SIG-M5 treated with dmso at 0.1 percent for 504 hours (cell line): ENCODE data around the gene CRISPLD2.
"Not testable (repeated sequence)": the region's sequence is repeated elsewhere in the genome, so short reads cannot be mapped to it uniquely, and the experiment has no call there.

Experiments used
- DNase-seq: peaks from one replicate; lab custom pipeline; 2025; ENCODE audit not compliant: unreplicated experiment; lab: John Stamatoyannopoulos, UW

Gene CRISPLD2

DNA sequence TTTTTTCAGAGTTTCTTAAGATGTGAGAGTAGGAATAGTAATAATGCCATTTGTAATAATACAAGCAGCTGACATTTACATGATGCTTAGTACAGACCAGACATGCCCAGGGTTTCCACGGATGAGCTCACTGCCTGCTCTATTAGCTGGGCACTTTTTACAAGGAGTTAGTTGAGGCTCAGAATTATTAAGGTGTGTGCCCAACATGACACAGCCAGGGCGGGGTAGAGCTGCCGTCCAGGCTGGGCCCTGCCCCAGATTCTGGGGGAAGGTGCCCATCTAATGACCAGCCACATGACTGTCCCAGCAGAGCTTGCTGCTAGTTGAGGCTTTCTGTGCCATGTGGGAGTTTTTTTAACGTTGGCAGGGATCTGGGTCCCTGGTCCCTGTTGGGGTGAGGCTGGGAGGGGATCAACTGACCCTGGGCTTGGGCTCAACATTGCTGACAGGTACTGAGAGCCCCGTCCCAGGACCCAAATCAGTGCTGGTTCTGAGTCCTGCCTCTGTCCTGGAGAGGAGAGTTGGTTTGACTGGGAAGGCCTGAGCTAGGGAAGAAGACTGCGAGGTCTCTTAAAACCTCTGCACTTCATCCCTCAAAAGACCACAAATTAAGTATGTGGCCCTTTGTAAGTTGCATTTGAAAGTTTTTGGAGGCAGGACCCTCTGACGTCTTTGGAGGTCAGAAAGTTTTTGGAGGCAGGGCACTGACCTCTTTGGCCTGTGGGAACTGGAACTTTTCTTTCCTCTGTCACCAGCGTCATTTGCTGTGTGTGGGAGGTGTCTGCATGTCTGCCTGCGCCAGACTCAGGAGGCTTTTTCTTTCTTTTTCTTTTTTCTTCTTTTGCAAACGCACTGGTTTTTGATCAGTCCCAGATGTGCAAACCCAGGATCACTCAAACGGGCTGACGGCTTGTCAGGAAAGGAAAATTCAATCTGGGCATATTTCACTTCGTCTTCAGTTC lies 2.2 kb downstream of the CRISPLD2 start:
- DNase-seq, result no peak

DNA sequence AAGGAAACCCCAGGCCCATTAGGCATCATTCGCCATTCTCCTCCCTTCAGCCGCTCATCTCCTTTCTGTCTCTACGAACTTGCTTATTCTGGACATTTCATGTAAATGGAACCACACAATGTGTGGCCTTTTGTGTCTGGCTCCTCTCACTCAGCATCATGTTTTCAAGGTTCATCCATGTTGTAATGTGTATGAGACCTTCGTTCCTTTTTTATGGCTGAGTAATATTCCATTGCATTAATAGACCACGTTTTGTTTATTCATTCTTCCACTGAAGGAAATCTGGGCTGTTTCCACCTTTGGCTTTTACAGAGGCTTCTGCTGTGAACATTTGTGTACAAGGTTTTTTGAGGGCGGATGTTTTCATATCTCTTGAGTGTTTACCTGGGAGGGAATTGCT lies 3.2 kb downstream of the CRISPLD2 start:
- no peak for DNase-seq

DNA sequence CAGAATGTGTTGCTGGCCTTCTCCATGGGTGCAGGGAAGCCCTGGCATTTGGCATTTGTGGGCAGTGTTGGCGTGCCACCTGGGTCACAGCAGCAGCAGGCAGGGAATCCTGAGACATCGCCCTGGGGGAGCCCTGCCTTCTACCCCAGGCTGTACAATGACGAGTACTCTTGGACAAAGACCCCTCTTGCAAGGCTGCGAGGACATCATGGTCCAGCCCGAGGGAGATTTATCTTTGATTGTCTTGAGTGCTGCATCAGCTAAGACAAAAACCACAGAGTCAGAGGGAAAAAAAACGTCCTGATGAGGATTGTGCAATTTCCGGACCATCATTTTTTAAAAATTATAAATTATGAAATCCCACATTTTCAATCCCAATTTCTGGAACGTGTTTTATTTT lies 3.7 kb downstream of the CRISPLD2 start:
- no peak for DNase-seq

DNA sequence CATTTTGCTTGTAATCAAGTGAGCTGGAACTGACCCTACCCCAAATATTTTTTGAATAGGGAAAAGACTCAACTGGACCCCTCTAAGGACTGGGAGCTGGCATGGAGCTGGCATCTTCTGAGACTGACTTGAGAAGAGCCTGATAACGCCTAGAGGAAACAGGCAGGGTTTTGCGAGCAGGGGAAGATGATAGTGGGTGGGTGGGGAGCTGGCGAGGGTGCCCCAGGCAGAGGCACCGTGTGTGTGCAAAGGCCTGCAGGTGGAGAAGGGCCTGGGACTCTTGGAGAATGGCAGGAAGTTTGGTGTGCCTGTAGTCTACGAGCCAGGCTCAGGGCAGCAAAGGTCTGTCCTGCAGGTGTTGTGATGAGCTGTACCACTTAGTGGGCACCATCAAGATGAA lies 4.1 kb downstream of the CRISPLD2 start:
- DNase-seq, result no peak

DNA sequence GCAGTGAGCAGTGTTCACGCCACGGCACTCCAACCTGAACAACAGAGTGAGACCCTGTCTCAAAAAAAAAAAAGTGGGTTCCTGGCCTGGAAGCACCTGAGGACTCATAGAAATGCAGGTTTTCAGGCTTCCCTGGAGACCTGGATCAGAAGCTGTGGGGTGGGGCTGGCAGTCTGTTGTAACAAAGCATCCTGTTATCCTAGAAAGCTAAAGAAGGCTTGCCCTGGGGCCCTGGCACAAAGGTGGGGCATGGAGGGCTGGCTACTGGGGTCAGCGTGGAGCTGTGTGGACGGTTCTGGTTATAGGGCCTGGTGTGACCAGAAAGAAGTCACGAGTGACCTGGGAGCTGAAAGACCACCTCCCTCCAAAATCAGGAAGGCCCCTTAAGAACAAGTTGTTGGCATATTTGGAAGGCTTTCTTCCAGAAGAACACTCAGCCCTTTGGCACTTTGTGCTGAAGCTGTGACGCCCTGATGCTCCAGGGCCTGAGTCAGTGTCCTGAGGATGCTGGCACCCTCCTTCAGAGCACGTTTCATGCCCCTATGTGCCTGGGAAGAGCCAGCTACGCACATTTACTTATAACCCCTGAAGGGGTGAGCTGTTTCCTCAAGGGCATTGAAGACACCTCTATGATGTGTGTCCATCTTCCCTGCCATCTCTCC lies 6.2 kb downstream of the CRISPLD2 start:
- DNase-seq, result no peak

DNA sequence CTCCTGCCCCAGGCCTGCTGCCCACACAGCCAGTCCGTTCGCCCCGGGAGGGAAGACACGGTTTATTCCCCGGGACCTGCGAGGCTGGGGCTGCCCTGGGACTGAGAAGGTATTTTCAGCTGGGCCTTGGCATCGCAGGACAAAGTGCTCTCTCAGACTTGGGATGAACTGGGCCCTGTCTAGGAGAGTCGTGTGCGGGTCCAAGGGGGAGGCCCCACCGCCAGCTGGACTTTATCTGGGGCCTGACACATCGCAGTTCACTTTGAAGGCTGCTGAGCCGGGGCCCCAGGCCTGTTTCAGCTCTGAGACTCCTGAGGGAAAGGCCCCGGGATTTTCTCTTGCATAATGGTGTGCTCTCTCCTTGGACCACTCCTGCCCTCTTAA lies 6.8 kb downstream of the CRISPLD2 start:
- no peak for DNase-seq

DNA sequence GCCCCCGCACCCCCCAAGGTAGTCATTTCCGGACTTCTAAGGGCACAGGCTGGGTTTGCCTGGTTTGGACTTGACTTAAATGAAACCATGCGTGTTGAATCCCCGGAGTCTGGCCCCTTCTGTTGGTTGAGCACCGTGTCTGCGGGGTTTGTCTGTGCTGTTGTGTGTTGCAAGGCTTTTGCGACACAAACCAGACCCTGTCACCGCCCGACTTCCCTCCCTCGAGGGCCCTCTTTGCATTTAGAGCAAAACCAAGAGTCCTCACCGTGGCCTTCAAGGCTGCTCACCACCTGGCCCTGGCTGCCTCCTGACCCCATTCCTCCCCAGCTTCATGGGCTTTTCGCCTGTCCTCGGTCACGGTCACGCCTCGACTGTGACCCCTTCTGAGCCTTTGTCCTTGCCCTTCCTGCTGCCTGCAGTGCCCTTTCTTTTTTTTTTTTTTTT lies 7.4 kb downstream of the CRISPLD2 start:
- peak; percentile 83 for DNase-seq

DNA sequence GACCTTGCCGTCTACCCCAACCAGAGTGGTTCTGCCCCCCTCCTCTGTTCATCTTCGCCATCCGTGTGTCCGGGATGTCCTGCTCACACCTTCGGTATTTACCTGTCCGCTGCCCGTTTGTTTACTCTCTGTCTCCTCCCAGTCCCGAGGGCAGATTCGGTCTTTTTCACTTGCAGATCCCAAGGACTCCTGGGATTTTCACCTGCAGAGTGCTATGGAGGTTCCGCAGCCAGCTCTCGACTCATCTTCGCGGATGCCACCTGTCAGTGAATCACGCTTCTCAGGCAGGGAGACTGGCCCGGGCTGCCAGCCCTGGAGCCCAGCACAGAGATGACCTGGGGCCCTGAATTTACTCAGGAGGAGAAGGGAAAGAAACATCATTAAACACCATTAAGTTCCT lies 8.1 kb downstream of the CRISPLD2 start:
- DNase-seq, result no peak

DNA sequence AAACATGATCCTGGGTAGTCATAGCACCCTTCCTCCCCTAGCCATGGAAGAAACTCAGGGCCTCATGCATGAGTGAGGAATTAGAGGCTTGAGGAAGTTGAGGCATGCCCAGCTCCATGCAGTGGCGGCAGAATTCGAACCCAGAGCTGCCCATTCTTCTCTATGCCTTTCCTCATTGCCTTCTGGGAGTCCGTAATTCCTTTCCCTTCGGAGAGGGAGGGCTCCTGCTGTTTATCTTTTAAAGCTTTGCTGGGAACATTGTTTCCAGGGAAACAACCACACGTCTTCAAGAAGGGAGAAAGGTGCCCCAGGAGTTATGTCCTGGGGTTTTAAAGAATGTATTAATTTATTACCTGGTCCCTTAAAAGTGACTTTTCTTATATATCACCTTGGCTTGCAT lies 8.5 kb downstream of the CRISPLD2 start:
- no peak for DNase-seq

DNA sequence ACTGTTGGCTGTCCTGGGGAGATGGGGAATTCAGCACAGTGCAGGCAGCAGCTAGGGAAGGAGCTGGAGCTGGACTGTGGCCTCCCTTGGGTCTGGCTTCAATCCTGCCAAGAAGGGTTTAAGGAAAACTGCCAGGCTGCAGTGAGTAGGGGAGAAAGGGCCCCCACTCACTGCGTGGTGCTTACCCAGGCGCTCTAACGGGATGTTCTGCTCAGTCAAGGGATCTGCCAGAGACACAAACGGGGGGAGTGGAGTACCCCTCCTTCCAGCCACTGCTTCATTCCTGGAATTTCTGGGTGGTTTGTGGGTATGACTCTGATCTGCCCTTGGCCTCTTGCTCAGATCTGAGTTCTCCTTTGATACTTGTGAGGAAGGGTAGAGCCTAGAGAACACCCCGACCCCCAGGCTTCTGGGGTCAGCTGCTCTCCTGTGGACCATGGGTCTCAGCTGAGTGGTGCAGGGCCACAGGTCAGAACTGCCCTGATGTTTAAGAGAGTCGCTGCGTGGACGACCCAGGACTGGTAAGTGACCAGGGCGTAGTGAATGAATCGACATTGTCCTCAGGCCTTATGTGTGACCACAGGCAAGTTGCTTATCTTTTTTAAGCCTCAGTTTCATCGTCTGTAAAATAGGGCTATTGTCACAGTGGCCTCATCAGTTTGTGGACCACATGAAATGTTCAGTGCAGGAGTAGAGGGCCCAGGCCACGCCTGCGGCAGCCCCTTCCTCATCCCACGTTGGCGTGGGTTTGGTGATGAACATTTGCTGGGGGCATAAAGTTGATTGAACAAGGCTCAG lies 9.6 kb downstream of the CRISPLD2 start:
- no peak for DNase-seq

DNA sequence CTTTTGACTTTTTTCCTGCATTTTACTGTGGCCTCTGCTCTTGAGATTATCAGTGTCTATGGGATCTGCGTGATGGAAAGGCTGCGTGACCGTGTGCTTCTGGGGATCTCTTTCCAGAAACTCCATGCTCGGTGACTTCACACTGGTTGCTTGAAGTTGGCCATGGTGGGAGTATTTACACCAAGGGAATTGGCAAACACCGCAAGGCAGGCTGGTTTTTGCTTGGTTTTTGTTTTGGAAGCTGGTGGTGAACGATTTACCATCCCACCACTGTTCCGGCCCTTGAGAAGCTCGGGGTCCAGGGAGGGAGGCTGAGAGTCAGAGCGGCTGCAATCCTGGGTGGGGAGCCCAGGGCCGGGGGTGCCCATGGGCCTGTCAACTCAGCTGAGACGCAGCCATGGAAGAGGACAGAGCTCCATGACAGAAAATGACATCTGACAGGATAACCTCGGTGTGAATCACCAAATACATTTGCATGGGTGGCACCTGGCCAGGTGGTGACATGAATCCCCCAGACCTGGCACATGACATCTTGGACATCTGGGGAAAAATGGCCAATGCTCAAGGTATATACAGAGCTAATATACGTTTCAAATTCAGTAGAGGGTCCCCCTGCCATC lies 11.1 kb downstream of the CRISPLD2 start:
- DNase-seq, result no peak

DNA sequence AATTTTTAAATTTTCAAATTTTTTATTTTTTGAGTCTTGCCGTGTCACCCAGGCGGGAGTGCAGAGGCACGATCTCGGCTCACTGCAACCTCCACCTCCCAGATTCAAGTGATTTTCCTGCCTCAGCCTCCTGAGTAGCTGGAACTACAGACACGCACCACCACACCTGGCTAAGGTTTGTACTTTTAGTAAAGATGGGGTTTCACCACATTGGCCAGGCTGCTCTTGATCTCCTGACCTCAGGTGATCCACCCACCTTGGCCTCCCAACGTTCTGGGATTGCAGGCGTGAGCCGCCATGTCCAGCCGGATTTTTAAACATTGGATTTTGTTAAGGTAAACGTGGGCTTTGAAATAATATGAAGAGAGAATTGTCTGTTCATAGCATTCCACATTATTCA lies 11.9 kb downstream of the CRISPLD2 start:
- DNase-seq, result not testable (repeated sequence)

DNA sequence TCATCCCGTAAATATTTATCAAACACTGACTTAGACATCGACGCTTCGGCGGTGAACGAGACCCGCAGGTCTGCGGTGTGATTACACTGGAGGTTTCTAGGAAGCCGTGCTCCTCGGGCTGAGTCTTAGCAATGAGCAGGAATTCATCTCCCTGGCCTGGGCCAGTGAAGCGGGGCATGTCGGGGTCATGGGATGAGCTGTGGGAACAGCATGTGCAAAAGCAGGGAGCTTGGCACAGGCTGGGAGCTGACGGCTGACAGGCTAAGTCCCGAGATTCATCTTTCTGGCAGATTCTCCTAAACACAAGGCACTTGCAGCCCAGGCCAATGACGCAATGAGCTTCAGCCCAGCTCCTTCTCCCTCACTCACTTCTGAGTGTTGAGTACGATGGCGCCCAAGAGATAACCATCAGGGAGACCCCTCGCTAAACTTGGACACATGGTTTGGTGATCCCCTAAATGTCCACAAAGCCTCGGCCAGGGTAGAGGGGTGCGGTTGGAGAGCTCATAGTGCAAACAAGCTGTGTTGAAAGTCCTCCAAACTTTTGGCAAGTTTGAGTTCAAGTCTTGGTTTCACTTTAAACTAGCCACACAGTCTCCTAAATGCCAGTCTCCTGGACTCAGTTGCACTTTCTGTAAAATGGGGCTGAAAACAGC lies 12.8 kb downstream of the CRISPLD2 start:
- peak; percentile 18 for DNase-seq

DNA sequence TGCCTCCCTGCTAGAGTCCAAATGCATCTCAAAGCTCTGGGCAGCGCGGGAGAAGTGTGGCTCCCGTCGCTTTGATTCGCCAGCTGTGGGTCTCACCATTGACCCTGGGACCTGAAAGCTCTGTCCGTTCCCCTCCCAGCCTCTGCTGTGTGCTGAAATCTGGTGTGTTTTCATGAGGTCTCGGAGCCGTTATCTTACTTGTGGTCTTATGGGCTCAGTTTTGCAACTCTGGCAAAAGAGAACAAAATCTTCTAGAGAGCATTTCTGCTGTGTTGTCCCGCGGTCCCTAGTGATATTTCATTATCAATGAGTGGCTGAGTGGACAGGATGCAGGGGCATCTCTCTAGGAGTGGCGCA lies 13.3 kb downstream of the CRISPLD2 start:
- DNase-seq, result no peak

DNA sequence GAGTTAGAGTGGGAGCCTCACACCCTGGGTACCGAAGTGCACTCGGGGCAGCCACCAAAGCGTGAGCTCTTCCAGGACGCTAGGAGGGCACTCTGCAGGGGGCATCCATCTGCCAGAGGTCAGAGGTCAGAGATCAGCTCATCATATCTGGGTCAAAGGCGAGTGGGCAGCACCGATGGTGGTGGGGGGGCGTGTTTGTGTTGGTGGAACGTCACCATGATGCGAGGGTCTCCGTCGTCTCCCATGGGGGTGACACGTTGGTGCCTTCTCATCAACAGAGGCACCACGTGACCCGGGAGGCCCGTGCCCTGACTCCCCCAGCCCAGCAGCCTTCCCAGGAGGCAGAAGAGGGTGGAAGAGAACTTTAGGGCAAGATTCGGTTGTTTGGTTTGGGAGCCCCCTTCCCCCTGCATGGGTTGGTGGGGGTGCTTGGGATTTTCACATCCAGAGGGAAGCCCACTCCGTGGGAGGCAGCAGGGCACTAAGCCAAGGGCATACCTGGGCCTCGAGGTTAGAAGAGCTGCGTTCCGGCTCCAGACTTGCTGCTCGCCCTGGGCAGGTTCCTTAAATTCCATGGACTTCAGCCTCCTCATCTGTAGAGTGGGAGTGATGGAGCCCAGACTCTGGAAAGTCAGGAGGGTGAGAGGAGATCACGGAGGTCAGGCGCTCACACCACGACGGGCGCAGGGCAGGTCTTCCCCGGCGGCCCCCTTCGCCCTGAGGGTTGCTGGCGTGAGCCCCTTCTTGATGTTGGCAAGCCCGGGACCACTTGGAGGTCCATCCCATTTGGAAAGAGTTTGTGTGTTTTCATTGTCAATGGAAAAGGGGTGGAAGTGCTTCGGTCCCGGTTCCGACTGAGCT lies 14.0 kb downstream of the CRISPLD2 start:
- no peak for DNase-seq

DNA sequence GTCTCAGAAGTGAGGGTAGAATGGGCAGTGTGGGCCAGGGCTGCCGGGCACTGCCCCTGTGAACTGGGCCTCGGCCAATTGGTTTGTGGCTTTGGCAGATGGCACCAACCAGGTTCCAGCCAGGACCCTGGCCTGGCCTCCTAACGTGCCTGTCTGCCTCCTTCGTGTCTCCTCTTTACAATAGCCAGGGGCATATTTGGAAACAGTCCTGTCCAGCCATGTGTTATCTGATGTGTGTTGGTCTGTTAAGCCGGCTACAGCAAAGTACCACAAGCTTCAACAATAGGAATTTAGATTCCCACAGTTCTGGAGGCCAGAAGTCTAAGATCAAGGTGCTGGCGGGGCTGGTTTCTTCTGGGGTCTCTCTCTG lies 14.6 kb downstream of the CRISPLD2 start:
- DNase-seq, result no peak

DNA sequence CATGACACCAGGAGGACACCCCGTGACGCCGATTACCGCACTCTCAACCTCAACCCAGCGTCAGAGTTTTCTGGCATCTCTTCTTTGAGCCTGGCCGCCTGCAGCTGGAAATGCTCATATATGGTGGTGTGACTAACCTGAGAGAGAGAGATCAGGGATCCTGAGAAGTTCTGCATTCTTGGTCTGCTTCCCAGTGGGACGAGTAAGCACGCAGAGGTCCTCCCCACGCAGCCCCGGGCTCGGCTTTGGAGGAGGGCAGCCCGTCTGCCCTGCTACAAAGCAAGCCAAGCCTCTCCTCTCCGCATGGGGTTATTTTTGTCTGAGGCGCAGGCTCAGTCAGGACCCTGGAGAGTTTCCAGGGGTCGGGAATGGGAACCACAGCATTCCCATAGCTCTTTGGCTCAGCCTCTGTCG lies 16.5 kb downstream of the CRISPLD2 start:
- no peak for DNase-seq

DNA sequence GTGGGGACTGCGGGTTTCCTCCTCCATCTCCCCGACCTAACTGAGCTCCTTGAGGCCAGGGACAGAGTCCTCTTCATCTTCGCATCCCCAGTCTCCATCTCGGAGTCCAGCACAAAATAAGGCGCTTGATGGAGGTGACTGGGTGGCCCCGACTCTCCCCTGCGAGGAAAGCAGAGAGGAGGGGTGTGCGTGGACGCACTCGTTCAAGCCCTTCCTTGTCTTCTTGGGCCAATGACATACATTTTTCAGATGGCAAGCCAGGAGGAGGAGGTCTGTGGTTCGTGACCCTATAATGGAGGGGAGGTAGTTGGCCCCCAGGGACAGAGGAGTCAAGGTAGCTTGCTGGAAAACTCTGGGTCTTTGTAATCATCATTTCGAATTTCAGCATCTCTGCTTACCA lies 17.2 kb downstream of the CRISPLD2 start:
- no peak for DNase-seq

DNA sequence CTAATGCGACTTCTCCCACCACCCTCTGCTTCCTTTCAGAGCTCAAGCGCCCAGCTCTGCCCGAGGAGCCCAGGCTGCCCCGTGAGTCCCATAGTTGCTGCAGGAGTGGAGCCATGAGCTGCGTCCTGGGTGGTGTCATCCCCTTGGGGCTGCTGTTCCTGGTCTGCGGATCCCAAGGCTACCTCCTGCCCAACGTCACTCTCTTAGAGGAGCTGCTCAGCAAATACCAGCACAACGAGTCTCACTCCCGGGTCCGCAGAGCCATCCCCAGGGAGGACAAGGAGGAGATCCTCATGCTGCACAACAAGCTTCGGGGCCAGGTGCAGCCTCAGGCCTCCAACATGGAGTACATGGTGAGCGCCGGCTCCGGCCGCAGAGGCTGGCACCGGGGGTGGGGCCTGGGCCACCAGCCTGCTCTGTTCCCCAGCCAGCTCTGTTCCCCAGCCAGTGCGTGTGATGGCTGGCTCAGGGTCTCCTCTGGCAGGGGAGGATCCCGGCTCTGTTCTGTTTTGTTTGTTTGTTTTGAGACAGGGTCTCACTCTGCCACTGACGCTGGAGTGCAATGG lies 18.7 kb downstream of the CRISPLD2 start:
- DNase-seq, result no peak
